Brain microvascular endothelial cell (primary cell): ENCODE results near the gene PPT1.
A peak's percentile ranks its signal among the peaks of the same experiment; 100 is the strongest.
"Not testable (repeated sequence)": the region's sequence is repeated elsewhere in the genome, so short reads cannot be mapped to it uniquely, and the experiment has no call there.

Experiments
- DNase-seq: peaks from one replicate; pipeline ENCODE4 v3.0.0-alpha.2; 2020
- H3K27ac ChIP-seq: fragments of 250-450 bp; sonication (Bioruptor Pico); 2 replicates; pipeline ENCODE4 v1.5.1; 2020; ENCODE audit warnings: mild to moderate bottlenecking, moderate library complexity
- H3K27me3 ChIP-seq: fragments of 250-450 bp; sonication (Bioruptor Pico); replicated peaks from 2 replicates; pipeline ENCODE4 v1.5.1; 2020; ENCODE audit warnings: mild to moderate bottlenecking
- H3K36me3 ChIP-seq: fragments of 250-450 bp; sonication (Bioruptor Pico); replicated peaks from 2 replicates; pipeline ENCODE4 v1.5.1; 2020; ENCODE audit warnings: mild to moderate bottlenecking
- H3K4me3 ChIP-seq: 2 replicates; pipeline ENCODE4 v1.5.1; 2011; ENCODE audit warnings: low read depth, mild to moderate bottlenecking, control low read depth, low read length, moderate library complexity
- CTCF ChIP-seq: IDR thresholded peaks from 2 replicates; pipeline ENCODE4 v1.5.1; 2011; ENCODE audit warnings: low read depth, mild to moderate bottlenecking, moderate library complexity, low read length, control low read depth, inconsistent platforms; ENCODE audit errors: missing control alignments
- in situ Hi-C: cut with HindIII; loops from 2 replicates; pipeline ENCODE4 v1.10.0; 2017; ENCODE audit warnings: low sequenced_read_pairs, low pct_ligation_motif_present

PPT1 gene

GRCh38 chr1:40041466-40041838 lies 55.6 kb downstream of the PPT1 start:
- Histone ChIP-seq H3K27me3 (no peaks in the 10 kb centered on the region), H3K4me3 (peak overlapping the region; percentile 79), H3K36me3 (peaks cover 27% of the 10 kb centered on the region), H3K27ac (no peak overlapping the region)
- no peak for TF ChIP-seq CTCF
- no peak for DNase-seq
- in situ Hi-C loops = no loop called here

- in situ Hi-C loops = no loop called here
- DNase-seq = peak; percentile 97
Observed at GRCh38 chr1:40040511-40041465, 56.3 kb downstream of the PPT1 start, which contains the start of gene CAP1. TSS of gene CAP1 (plus strand) at chr1:40040729. CDS start at chr1:40059347, 18,618 bp downstream.

GRCh38 chr1:40039757-40040510 lies 57.1 kb downstream of the PPT1 start:
- in situ Hi-C loops = no loop called here
- Histone ChIP-seq H3K27ac (peak overlapping the region; percentile 92), H3K36me3 (peaks cover 19% of the 10 kb centered on the region), H3K27me3 (no peaks in the 10 kb centered on the region), H3K4me3 (peak overlapping the region; percentile 72)
- peak; percentile 85 for DNase-seq
- no peak for TF ChIP-seq CTCF

More at GRCh38 chr1:40040511-40041465, 56.3 kb downstream of the PPT1 start, which contains the start of gene CAP1:
- Histone ChIP-seq H3K27ac (peak within 1 kb of the TSS; percentile 92), H3K4me3 (peak within 1 kb of the TSS; percentile 79), H3K36me3 (peaks cover 24% of the 10 kb centered on the region), H3K27me3 (no peaks in the 10 kb centered on the region)
- TF ChIP-seq CTCF = no peak

- DNase-seq = no peak
- Histone ChIP-seq H3K27me3 (no peaks in the 10 kb centered on the region), H3K36me3 (peaks cover 18% of the 10 kb centered on the region), H3K27ac (peak overlapping the region; percentile 92), H3K4me3 (peak overlapping the region; percentile 72)
- in situ Hi-C loops = no loop called here
- TF ChIP-seq CTCF = no peak
Observed at GRCh38 chr1:40039245-40039756, 57.8 kb downstream of the PPT1 start.

- TF ChIP-seq CTCF = no peak
Observed at GRCh38 chr1:40038697-40039096, 58.4 kb downstream of the PPT1 start.

GRCh38 chr1:40037254-40037653 lies 59.8 kb downstream of the PPT1 start:
- DNase-seq, H3K27me3 ChIP-seq, H3K36me3 ChIP-seq, H3K4me3 ChIP-seq, in situ Hi-C loops: not testable (repeated sequence)
- peak overlapping the region; percentile 55 for H3K27ac ChIP-seq

More at GRCh38 chr1:40038697-40039096, 58.4 kb downstream of the PPT1 start:
- peaks cover 18% of the 10 kb centered on the region for H3K36me3 ChIP-seq
- no peak overlapping the region for H3K27ac ChIP-seq
- H3K27me3 ChIP-seq = no peaks in the 10 kb centered on the region
- in situ Hi-C loops = no loop called here
- DNase-seq = no peak
- H3K4me3 ChIP-seq = no peak overlapping the region
